Thyroid gland (tissue), 4 donors: Measurements from ENCODE around the gene PGS1.

Experiments used
- POLR2A ChIP-seq, 2 donors: fragments of 450-650 bp; IDR thresholded peaks; one replicate each; pipeline ENCODE4 v1.6.1; 2017; ENCODE audit warnings: antibody characterized with exemption in 2 of 2, mild to moderate bottlenecking in 2 of 2, moderate library complexity in 1 of 2
- TF ChIP-seq, protein P1 (sequence below), 6 experiments: fragments of 200-600 bp in 3 of 6; fragments of 450-650 bp in 3 of 6; sonication (generic) in 3 of 6; IDR thresholded peaks; one replicate each; pipeline ENCODE4 v1.5.1; 2016 to 2019; ENCODE audit warnings: antibody characterized with exemption in 6 of 6, mild to moderate bottlenecking in 2 of 6, inconsistent platforms in 1 of 6, moderate library complexity in 1 of 6

DNA sequence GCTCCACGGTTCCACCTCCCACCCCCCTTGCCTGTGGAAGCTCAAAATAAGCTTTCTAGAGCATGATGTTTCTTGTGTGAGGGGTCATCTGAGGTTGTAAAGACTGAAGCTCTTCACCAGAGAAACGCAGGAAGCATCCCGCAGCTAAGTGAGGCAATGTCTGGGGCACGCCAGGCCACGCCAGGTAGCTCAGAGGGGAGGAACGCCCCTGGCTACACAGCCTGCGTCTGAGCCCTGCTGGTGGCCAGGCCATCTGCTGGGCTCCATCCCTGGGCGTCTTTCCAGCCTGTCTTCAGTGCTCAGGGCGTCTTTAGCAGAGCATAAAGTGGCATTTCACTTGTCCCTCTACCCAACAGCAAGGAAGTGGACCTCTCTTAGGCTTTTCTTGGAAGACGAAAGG lies 33.8 kb upstream of the PGS1 start:
- TF ChIP-seq POLR2A (IDR thresholded peaks at IDR 0.05) = no peak
- TF ChIP-seq, protein P1, sequence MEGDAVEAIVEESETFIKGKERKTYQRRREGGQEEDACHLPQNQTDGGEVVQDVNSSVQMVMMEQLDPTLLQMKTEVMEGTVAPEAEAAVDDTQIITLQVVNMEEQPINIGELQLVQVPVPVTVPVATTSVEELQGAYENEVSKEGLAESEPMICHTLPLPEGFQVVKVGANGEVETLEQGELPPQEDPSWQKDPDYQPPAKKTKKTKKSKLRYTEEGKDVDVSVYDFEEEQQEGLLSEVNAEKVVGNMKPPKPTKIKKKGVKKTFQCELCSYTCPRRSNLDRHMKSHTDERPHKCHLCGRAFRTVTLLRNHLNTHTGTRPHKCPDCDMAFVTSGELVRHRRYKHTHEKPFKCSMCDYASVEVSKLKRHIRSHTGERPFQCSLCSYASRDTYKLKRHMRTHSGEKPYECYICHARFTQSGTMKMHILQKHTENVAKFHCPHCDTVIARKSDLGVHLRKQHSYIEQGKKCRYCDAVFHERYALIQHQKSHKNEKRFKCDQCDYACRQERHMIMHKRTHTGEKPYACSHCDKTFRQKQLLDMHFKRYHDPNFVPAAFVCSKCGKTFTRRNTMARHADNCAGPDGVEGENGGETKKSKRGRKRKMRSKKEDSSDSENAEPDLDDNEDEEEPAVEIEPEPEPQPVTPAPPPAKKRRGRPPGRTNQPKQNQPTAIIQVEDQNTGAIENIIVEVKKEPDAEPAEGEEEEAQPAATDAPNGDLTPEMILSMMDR (IDR thresholded peaks at IDR 0.05) = no peak
